Esophagus squamous epithelium (tissue), 5 donors: Measurements from ENCODE around the gene C4orf17. TPM values are rescaled to one million over a fixed set of nuclear protein-coding genes. Genes with fewer than 3 reads are reported as not detected.

Experiments used
- DNase-seq: peaks from one replicate; lab custom pipeline; 2025; lab: John Stamatoyannopoulos, UW
- H3K27ac ChIP-seq, 4 donors: fragments of 200-600 bp; sonication (generic); one replicate each; pipeline ENCODE4 v1.5.1; 2016 to 2019; ENCODE audit warnings: mild to moderate bottlenecking in 1 of 4
- H3K27me3 ChIP-seq, 4 donors: fragments of 200-600 bp; sonication (generic); 1 replicate in 3 of 4; 2 replicates in 1 of 4; pipeline versions ENCODE4 v1.5.1 to v1.6.0; 2017 to 2021; ENCODE audit warnings: antibody characterized with exemption in 1 of 4
- H3K36me3 ChIP-seq, 3 donors: fragments of 200-600 bp; sonication (generic); one replicate each; pipeline ENCODE4 v1.5.1; 2016 to 2019
- H3K4me1 ChIP-seq, 3 donors: fragments of 200-600 bp; sonication (generic); one replicate each; pipeline ENCODE4 v1.5.1; 2017 to 2019
- H3K4me3 ChIP-seq, 4 donors: fragments of 200-600 bp; sonication (generic); 1 replicate in 3 of 4; 2 replicates in 1 of 4; pipeline ENCODE4 v1.5.1; 2016 to 2019; ENCODE audit warnings: mild to moderate bottlenecking in 2 of 4, moderate library complexity in 1 of 4
- H3K9me3 ChIP-seq, 3 donors: fragments of 200-600 bp; sonication (generic); one replicate each; pipeline ENCODE4 v1.5.1; 2016 to 2019
- POLR2A ChIP-seq, 4 donors: fragments of 450-650 bp; IDR thresholded peaks; one replicate each; pipeline ENCODE4 v1.6.1; 2017; ENCODE audit warnings: antibody characterized with exemption in 4 of 4, mild to moderate bottlenecking in 4 of 4, moderate library complexity in 3 of 4
- WGBS, 2 donors: methylation state at CpG; one replicate each; pipeline ENCODE4 v1.1.5; 2018; 5-methylcytosine and 5-hydroxymethylcytosine counted together
- intact Hi-C: fragments of 100-400 bp; cut with DNase I; formaldehyde crosslinking; loops from one replicate; pipeline ENCODE4 v1.15.0; 2022
- total RNA-seq, 4 donors: library from RNA; depleted of rRNA; stranded (reverse); fragments of >200 nt; gene quantifications; one replicate each; pipeline ENCODE4 v1.1.0, GENCODE V29; 2016
- TF ChIP-seq, protein P1 (sequence below), 6 experiments: fragments of 450-650 bp in 4 of 6; fragments of 200-600 bp in 2 of 6; sonication (generic) in 2 of 6; IDR thresholded peaks; one replicate each; pipeline ENCODE4 v1.5.1; 2016 to 2019; ENCODE audit warnings: antibody characterized with exemption in 6 of 6, mild to moderate bottlenecking in 4 of 6, moderate library complexity in 4 of 6
- donor health status: DM: yes; HTN: yes; CAD: no.

Gene C4orf17
- total RNA-seq, 4 donors from 2014 or later = not detected

DNA sequence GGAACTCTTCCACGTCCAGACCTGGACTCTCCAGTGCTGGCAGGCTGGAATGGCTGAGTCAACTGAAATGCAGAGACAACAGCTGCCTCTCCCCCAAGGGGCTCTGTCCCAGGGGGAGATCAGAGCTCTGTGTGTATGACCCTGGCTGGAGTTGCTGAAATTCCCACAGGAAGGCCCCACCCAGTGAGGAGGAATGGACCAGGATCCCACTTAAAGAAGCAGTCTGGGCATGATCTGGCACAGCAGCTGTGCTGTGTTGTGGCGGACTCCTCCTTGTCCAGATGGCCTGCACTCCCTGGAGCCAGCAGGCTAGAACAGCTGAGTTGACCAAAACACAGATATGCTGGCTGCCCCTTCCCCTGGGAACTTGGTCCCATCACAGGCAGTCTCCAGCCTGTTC, 25.4 kb downstream of the C4orf17 start:
- Histone ChIP-seq H3K27ac (no peak overlapping the region), H3K9me3 (no peaks in the 10 kb centered on the region), H3K4me1 (peaks cover 0 to 4% (median 0%) of the 10 kb centered on the region in 3 donors), H3K4me3 (no peak overlapping the region), H3K36me3 (no peaks in the 10 kb centered on the region), H3K27me3 (no peaks in the 10 kb centered on the region)
- intact Hi-C loops = no loop called here
- 33 to 54% methylated on average over 1 to 2 of the region's 2 CpGs for WGBS, 2 donors
- TF ChIP-seq, protein P1, sequence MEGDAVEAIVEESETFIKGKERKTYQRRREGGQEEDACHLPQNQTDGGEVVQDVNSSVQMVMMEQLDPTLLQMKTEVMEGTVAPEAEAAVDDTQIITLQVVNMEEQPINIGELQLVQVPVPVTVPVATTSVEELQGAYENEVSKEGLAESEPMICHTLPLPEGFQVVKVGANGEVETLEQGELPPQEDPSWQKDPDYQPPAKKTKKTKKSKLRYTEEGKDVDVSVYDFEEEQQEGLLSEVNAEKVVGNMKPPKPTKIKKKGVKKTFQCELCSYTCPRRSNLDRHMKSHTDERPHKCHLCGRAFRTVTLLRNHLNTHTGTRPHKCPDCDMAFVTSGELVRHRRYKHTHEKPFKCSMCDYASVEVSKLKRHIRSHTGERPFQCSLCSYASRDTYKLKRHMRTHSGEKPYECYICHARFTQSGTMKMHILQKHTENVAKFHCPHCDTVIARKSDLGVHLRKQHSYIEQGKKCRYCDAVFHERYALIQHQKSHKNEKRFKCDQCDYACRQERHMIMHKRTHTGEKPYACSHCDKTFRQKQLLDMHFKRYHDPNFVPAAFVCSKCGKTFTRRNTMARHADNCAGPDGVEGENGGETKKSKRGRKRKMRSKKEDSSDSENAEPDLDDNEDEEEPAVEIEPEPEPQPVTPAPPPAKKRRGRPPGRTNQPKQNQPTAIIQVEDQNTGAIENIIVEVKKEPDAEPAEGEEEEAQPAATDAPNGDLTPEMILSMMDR (IDR thresholded peaks at IDR 0.05) = no peak
- no peak for TF ChIP-seq POLR2A (IDR thresholded peaks at IDR 0.05)
- DNase-seq = no peak

DNA sequence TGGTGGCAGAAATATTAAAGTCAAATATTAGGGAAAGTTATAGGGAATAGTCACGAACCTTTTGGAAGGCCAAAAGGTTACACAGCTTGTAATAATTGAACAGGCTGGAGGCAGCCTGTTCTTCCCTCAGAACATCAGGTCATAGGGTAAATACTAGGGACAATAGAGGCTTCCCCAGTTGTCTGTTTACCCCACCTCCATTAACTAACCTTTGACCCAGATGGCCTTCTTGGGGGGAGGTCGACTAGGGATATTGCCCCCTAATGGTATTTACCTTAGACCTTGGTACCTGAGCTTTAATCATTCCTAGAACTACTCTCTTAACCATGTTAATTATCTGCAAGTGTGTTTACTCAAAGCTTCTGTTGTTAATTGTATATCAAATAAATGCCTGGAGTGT, 26.0 kb downstream of the C4orf17 start:
- H3K27ac ChIP-seq = no peak overlapping the region
- 54 to 63% methylated on average over 2 of the region's 2 CpGs for WGBS, 2 donors
- H3K4me3 ChIP-seq = no peak overlapping the region
- H3K36me3 ChIP-seq = no peaks in the 10 kb centered on the region
- peaks cover 0 to 4% (median 0%) of the 10 kb centered on the region in 3 donors for H3K4me1 ChIP-seq
- H3K9me3 ChIP-seq = no peaks in the 10 kb centered on the region
- intact Hi-C loops = no loop called here
- TF ChIP-seq POLR2A (IDR thresholded peaks at IDR 0.05) = no peak
- TF ChIP-seq, protein P1 (IDR thresholded peaks at IDR 0.05) = no peak
- H3K27me3 ChIP-seq = no peaks in the 10 kb centered on the region
- no peak for DNase-seq

GRCh38 chr4:99537674-99538073, 26.9 kb downstream of the C4orf17 start:
- no peak overlapping the region for H3K4me3 ChIP-seq
- WGBS, 2 donors = 73 to 86% methylated on average over 4 of the region's 4 CpGs
- H3K9me3 ChIP-seq = no peaks in the 10 kb centered on the region
- no peak for DNase-seq
- H3K36me3 ChIP-seq = no peaks in the 10 kb centered on the region
- H3K27me3 ChIP-seq = no peaks in the 10 kb centered on the region
- peaks cover 0 to 4% (median 0%) of the 10 kb centered on the region in 3 donors for H3K4me1 ChIP-seq
- no peak for TF ChIP-seq POLR2A (IDR thresholded peaks at IDR 0.05)
- TF ChIP-seq, protein P1 (IDR thresholded peaks at IDR 0.05) = no peak
- intact Hi-C loops = no loop called here
- H3K27ac ChIP-seq = no peak overlapping the region

DNA sequence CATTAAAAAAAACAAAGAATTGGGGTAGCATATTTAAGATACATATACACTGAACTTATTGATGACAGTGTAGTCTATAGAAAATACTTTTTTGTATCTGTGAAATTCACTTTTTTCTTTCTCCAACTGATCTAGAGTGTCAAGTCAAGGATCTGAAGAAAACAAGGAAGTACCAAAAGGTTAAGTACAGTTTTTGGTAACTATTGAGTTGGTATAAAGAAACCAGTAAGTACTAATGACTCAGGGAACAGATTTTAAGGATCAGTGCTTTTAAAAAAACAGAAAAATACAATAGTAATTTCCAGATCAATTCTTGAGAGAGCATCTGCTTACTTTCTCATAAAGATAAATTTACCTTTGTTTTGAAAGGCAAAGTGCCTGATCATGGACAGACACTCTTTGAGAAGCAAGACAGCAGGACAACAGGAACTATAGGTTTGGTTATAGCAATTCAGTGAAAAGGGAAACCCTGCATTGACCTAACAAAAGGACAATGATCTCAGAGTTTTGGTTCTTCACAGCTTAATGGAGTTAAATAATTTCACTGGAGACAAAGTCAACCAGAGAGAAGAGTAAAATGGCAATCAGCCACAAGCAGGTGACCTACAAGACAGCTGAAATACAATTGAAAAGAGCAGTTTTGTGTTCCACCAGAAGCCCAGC, 29.6 kb downstream of the C4orf17 start:
- DNase-seq = no peak
- no peaks in the 10 kb centered on the region for H3K36me3 ChIP-seq
- no peak overlapping the region for H3K4me3 ChIP-seq
- TF ChIP-seq, protein P1 (IDR thresholded peaks at IDR 0.05) = no peak
- TF ChIP-seq POLR2A (IDR thresholded peaks at IDR 0.05) = no peak
- H3K4me1 ChIP-seq = peaks cover 0 to 4% (median 0%) of the 10 kb centered on the region in 3 donors
- H3K27ac ChIP-seq = peak overlapping the region in 1 of 4 donors; percentile 48
- no peaks in the 10 kb centered on the region for H3K27me3 ChIP-seq
- no peaks in the 10 kb centered on the region for H3K9me3 ChIP-seq
- intact Hi-C loops = no loop called here

DNA sequence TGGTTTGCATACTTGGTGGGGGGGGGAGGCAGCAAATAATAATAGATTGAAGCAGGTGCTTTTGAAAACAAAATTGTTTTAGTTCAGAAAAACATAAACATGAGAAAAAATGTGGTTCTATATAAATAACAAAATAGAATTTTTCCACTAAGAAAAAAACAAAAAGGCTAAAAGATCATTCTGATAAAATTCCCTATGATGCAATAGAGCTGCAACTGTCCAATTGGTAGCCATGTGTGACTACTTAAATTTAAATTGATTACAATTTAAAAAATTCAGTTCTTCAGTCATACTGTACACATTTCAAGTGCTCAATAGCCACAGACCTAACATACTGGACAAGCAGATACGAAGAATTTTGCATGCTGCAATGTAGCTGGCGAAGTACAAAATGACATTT, 42.1 kb downstream of the C4orf17 start:
- intact Hi-C loops = no loop called here
- peaks cover 0 to 11% (median 0%) of the 10 kb centered on the region in 3 donors for H3K36me3 ChIP-seq
- H3K27me3 ChIP-seq = no peaks in the 10 kb centered on the region
- DNase-seq = no peak
- WGBS, 2 donors = 98 to 100% methylated on average over 2 of the region's 2 CpGs
- TF ChIP-seq POLR2A (IDR thresholded peaks at IDR 0.05) = no peak
- TF ChIP-seq, protein P1 (IDR thresholded peaks at IDR 0.05) = no peak
- H3K4me1 ChIP-seq = no peaks in the 10 kb centered on the region
- H3K27ac ChIP-seq = no peak overlapping the region
- H3K9me3 ChIP-seq = no peaks in the 10 kb centered on the region
- no peak overlapping the region for H3K4me3 ChIP-seq
